HG02852 (cell line): ENCODE measurements around the gene LAP3.

Experiments
- ATAC-seq: cut with Tn5 transposase; IDR thresholded peaks from one replicate; pipeline ENCODE4 v1.9.1; 2021; ENCODE audit warnings: mild to moderate bottlenecking, moderate library complexity; ENCODE audit not compliant: unreplicated experiment

LAP3 gene

DNA sequence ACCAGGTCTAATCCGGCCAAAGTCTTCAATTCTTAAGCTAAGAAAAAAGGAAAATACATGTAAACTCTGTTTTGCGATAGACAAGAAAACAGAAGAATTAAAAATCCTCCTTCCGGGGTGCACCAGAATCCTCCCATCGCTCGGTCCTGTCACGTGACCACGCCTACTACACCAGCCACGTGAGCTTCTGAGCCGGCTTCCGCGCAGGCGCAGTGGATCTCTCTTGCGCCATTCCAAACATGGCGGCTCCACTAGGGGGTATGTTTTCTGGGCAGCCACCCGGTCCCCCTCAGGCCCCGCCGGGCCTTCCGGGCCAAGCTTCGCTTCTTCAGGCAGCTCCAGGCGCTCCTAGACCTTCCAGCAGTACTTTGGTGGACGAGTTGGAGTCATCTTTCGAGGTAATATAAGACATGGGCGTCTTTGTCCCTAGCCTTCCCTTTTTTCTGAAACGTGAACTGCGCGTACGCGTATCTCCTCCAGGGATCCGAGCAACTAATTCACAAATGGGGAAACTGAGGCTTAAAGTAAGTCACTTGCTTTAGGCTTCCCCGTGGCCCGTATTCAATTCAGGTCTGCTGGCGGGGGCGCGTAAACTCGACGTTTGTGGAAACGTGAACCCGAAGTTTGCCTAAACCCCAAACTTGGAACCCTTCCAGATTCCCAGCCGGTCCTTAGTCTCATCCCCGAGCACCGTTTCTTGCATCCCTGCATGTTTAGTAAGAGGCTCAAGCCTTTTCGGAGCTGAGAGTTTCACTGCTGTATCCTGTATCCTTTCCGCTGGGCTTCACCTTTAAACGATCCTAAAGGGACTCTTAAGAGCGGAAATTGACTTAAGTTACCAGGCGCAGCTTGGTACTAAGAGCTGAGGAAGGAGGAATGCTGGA lies 37.7 kb downstream of the LAP3 start, which contains the start of gene MED28:
Gene MED28 (plus strand): TSS at position 226 of the 884 bp plus-strand sequence. CDS start 14 bp downstream, at position 240.
- ATAC-seq: peak; percentile 94

DNA sequence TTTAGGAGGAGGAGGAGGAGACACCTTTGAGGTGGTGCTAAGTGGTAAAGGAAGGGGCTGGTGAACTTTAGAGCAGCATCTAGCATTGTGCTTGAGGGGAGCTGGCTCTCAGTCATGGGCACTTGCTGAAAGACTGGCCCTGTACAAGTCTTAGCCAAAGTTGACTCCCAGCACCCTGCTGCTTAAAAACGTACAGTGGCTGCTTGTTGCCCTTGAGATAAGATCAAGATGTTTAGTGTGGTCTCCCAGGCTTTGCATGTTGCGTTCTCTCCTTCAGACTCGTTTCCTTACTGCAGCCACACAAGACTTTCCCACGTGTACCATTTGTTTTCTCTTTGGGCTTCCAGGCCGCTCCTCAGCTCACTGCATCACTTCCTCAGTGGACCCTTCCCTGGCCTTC lies 39.3 kb downstream of the LAP3 start:
- no peak for ATAC-seq

DNA sequence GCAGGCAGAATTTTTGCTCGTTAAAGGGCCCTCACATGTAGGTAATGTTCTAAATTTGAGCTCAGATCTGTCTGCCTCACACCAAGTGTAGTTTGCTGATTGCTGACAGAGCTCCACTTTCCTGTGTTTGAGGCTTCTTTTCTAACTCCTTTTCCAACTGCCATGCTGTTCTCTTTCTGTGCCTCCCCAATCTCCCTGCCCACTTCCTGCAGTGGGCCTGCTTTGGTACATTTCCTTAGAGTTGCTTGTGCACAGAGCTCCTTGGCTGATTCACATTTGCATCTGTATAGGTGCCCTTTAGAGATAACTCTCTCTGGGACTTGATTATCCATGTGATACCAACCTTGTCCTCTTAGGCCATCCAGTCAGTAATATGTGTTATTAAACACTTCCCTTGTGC lies 41.9 kb downstream of the LAP3 start:
- no peak for ATAC-seq

DNA sequence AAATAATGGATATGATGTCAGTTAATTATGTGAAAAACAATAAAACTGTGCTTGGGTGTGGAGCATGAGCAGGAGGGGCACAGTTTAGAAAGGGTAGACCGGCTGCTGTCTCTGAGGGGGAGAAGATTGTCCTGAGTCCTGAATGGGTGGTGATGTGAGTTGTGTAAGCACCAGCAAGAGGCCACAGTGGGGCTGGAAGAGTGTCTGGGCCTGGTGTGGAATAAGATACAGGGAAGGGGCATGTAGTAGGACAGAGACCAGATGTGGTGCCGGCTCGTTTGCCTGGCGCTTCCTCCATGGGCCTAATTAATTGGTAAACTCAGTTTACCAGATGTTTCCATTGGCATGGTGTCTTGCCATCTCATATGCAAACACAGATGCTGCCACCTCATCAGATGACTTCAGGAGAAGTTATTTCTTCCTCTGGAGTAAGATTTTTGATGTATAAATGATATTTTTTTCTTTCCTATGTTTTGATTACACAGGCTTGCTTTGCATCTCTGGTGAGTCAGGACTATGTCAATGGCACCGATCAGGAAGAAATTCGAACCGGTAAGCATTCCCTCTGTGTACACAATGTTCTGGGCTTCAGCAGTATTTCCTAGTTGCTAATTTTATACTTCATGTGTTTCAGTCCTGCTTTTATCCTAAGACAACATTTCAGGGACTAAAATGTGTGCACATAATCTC lies 42.6 kb downstream of the LAP3 start:
- no peak for ATAC-seq

DNA sequence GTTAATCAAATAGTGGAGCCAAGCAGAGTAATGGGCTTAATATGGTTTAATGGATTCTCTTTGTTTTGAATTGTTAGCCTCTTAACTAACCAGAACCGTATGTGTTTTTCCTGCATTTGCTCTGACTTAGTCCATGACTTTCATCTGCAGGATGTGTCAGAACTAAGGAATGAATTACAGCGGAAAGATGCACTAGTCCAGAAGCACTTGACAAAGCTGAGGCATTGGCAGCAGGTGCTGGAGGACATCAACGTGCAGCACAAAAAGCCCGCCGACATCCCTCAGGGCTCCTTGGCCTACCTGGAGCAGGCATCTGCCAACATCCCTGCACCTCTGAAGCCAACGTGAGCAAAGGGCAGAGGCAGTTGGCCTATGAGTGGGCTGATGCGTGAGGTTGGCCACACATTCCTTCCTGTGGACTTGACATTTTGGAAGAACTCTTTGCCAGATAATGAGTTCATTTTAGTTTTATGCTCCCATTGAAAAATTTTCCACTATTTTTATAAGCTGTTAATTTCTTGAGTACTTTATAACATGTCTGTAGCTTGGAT lies 46.5 kb downstream of the LAP3 start:
- ATAC-seq: no peak

DNA sequence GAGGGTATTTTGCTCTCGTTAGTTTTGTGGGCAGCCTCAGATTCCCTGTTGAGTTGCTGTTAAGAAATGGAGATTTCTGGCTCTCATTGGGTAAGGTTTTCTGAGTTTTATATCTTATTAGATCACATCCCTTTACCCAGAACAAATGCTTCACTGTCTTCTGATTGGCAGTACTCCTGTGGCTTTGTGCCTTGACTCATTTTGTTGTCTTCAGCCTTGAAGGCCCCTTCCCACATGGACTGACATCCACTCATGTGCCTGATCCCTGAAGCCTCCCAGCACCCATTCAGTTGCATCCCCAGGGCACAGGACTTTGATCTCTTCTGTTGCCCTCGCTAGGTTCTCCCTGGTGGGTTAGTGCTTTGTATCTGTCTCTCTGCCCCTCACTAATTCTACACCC lies 47.8 kb downstream of the LAP3 start:
- no peak for ATAC-seq

DNA sequence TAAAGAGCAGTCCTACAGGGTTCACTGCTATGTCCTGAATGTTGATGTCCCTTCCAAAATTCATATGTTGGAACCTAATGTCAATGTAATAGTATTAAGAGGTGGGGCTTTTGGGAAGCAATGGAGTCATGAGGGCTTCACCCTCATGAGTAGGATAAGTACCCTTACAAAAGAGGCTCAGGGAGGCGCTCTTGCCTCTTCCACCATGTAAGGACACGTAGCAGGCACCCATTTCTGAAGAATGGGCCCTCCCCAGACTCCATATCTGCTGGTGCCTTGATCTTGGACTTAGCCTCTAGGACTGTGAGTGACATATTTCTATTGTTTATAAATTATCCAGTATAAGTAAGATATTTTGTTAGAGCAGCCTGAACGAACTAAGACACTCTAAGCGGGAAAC lies 53.2 kb downstream of the LAP3 start:
- no peak for ATAC-seq

DNA sequence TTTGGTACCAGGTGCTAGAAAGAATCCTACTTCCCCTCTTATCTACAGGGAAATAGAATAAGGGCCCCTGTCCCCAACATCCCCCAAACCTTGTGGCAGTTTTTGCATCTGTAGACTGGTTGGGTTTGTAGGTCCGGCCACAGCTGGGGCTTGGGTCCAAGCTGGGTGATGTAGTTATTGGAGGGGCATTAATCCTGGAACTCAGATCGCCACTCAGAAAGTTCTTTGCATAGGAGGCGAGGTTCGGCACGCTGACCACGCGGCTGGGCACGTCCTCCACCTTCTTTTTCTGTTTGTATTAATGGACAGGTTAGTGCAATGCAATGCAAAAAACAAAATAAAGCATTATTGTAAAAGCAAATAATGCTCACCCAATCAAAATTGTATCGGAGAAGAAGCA lies 56.6 kb downstream of the LAP3 start:
- ATAC-seq: no peak

DNA sequence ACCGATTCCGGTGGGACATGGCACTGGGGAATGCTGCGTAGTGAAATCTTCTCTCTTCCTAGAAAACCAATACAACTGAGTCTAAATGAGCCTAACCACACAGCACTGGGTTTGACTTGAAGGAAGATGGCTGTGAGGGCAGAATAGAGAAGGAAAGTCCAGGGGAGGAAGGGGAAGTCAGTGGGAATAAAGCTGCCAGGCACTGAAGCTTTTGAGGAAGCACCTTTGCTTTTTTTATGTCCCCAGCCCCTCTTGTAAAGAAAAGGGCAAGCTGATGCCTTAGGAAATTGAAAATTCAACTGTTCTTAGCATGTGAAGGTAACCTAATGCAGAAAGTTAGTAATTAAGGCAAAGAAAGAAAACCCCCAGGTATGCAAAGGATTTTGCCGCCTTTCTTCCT lies 58.1 kb downstream of the LAP3 start:
- ATAC-seq: no peak

DNA sequence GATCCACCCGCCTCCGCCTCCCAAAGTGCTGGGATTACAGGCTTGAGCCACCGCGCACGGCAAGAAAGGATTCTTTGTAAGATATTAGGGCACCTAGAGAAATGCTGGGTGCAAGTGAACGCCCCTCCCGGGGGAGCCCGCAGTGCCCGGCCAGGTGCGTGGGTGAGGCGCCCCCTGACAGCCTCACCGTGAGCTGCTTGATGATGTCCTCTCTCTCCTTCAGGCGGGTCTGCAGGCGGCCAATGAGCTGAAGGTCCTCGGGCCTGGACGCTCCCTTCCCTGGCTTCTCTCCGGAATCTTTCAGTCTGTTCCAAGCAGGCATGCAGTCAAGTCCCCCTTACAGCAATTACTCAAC lies 59.3 kb downstream of the LAP3 start:
- ATAC-seq: peak; percentile 12

DNA sequence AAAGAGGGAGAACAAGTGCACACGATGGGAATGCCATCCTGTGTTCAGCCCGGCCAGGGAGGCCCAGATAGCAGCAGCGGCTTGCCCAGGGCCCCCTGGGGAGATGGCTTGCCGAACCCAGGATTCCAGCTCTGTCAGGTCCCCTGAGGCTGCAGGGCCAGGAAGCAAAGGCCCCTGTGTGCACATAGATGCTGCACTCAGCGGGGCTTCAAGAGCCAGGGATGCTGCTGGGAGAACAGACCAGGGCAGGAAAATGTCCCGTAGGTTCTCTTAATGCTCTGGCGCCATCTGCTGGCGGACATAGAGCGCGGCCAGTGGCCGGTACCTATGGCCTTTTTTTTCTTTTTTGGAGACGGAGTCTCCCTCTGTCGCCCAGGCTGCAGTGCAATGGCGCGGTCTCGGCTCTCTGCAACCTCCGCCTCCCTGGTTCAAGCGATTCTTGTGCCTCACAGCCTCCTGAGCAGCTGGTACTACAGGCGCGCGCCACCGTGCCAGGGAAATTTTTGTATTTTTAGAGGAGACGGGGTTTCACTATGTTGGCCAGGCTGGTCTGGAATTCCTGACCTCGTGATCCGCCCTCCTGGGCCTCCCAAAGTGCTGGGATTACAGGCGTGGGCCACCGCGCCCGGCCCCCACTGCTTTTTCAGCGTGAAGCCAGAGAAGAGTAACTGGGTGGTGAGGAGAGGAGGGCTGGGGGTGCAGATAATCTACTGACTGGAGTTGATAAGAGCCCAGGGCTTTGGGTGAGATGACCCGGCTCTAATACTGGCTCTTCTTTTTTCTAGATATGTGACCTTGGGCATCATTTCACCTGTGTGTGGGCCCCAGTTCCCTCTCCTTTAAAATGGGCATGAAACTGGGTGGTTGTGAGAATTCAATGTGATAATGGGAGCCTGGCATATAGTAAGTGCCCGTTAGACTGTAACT lies 60.0 kb downstream of the LAP3 start:
- ATAC-seq: peak; percentile 90

DNA sequence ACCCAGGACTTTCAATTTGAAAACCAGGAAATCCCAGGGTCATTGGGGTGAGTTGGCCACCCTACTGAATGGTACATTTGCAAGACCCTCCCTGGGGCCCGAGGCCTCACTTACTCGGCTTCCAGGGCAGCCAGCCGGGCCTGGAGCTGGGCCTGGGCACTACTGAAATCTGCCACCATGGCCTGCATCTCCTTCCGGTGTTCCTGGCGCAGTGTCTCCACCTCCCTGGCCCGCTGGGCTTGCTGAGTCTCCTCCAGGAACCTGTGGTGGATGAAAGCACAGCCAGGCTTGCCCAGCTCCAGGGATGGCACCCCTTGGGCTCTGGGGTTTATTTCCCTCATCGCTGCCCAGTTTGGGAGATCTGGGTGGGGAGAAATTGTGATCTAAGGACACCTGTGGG lies 62.1 kb downstream of the LAP3 start:
- no peak for ATAC-seq

DNA sequence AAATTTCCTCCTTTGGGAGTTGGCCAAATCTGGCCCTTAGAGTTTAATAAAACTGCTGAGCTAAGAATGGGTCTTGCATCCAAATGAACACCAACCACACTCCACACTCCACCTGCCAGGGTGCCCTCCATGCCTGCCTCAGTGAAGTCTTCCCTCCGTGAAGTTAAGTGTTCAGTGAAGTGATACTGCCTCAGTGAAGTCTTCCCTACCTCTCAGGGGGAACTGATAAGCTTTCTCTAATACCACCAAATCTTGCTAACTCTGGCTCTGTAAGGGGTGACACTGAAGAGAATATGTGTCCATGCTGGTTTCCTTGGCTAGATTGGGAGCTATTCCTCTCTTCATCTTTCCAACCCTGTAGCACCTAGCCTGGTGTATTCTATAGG lies 65.4 kb downstream of the LAP3 start:
- no peak for ATAC-seq

DNA sequence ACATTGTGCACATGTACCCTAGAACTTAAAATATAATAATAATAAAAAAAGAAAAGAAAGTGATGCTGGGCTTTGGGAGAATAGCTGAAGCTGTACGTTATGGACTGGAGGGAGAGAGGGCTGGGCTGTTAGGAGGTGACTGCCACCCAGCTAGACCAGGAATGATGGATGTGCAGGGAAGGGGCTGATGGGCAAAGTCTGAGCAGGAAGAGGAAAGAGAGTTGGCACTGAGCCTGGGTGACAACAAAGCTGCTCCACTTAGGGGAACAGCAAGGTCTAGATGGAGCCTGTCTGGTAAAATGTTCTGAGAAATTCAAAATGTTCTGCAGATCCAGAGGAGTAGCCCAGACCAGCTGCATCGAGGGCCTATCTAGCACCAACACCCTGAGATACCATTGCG lies 69.7 kb downstream of the LAP3 start:
- ATAC-seq: no peak

DNA sequence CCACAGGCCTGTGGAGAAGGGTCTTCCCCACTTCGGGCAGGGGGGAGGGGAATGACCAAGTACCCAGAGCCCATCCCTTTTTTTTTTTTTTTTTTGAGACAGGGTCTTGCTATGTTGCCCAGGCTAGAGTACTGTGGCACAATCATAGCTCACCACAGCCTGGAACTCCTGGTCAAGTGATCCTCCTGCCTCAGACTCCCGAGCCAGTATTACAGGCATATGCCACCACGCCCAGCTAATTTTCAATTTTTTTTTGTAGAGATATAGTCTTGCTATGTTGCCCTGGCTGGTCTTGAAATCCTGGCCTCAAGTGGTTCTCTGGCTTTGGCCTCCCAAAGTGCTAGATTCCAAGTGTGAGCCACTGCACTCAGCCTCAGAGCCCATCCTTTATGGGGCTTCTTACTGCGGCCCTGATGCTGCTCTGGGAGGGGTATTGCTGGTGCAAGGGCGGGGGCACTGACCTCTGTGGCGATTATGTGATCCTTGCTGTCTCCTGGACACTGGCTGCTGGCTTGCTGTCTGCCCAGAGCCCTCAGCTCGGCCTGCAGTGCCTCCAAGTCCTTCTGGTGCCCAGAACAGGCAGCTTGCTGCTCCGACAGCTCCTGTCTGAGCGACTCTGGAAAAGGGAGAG lies 70.3 kb downstream of the LAP3 start:
- ATAC-seq: no peak

DNA sequence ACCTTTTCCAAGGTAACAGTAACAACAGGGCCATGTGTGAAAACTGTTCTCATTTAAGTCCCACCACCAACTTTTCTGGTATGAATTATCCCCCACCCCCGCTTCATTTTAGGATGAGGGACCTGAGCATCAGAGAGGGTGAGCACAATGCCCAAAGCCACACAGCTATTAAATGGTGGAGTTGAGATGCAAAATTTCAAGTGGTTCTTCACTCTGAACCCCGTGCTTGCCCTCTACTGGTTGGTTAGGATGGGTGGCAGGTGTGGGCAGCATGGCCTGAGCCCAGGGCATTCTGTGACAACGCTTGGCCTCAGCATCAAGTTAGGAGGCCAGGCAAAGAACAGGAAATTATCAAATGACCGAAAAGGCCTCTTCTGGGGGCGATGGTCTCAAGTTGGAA lies 70.9 kb downstream of the LAP3 start:
- no peak for ATAC-seq

DNA sequence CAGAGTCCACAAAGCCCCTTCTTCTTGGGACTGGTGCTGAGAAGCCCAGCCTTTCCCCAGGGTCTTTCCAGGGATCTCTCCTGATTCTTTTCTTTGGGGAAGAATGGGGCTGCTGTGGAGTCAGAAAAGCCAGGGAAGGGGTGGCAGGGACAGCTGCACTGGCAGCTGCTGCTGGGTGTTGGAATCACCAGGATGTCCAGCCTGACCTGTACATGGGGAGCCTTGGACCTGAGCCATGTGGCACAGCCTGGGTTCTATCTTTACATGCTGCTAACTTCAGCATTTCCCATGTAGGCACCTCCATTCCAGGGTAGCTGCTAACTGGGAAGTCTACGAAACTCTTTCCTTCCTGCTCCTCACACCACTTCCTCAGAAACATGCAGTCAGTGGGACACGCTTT lies 73.4 kb downstream of the LAP3 start:
- ATAC-seq: no peak

DNA sequence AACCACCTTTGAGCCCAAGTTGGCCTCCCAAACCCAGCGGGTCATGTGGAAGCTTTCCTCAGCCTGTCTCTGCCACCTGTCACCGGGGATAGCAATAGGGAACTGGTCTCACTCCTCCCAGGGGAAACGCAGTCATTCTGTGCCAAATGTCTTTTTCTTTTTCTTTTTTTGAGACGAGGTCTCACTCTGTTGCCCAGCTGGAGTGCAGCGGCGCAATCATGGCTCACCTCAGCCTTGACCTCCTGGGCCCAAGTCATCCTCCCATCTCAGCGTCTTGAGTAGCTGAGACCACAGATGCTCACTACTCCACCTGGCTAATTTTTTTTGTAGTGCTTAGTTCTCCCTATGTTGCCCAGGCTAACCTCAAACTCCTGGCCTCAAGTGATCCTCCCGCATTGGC lies 77.7 kb downstream of the LAP3 start:
- no peak for ATAC-seq

DNA sequence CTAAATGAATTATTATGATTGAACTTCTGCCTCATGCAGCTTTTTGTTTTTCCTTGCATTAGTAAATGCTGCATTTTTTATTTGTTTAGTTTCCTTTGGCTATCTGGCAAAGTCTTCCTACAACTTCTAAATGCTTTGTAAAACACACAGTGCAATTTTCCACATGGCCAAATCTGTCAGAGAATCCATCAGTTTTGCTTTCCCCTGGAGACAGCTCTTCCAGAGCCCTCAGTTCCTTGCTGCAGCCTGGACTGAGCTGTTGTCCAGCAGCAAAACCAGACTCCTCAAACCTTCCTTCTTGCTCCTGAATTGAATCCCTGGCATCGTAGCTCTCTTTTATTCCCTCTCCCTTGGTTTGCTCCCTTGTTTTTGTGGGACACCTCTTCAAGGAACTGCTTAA lies 80.1 kb downstream of the LAP3 start:
- ATAC-seq: no peak
